HepG2 (cell line): ENCODE data around the gene CHDH. TPM values are rescaled to one million over a fixed set of nuclear protein-coding genes. Genes with fewer than 3 reads are reported as not detected.

Source experiments
- KAT7 ChIP-seq: IDR thresholded peaks from 2 replicates; pipeline ENCODE4 v1.6.1; 2018; ENCODE audit warnings: borderline replicate concordance, missing compliant biosample characterization
- MIXL1 ChIP-seq: IDR thresholded peaks from 2 replicates; pipeline ENCODE4 v1.6.1; 2016
- NR2F1 ChIP-seq, 2 experiments: fragments of 450-650 bp in 1 of 2; formaldehyde crosslinking in 1 of 2; IDR thresholded peaks; 2 replicates each; pipeline versions ENCODE4 v1.5.0 to v1.6.1; 2016 to 2020; ENCODE audit warnings: mild to moderate bottlenecking in 1 of 2, missing compliant biosample characterization in 1 of 2, missing genetic modification reagents in 1 of 2, moderate library complexity in 1 of 2
- THAP7 ChIP-seq: sonication (generic); formaldehyde crosslinking; IDR thresholded peaks from 2 replicates; pipeline ENCODE4 v1.8.1; 2023; ENCODE audit warnings: mild to moderate bottlenecking, missing genetic modification reagents
- ZBTB20 ChIP-seq: sonication (generic); formaldehyde crosslinking; IDR thresholded peaks from 2 replicates; pipeline ENCODE4 v1.8.1; 2023; ENCODE audit warnings: missing genetic modification reagents, low read depth, mild to moderate bottlenecking, borderline replicate concordance
- ZGPAT ChIP-seq: IDR thresholded peaks from 2 replicates; pipeline ENCODE4 v1.6.1; 2016; ENCODE audit warnings: mild to moderate bottlenecking
- ZKSCAN5 ChIP-seq: sonication (generic); formaldehyde crosslinking; IDR thresholded peaks from 2 replicates; pipeline ENCODE4 v1.5.1; 2020; ENCODE audit warnings: mild to moderate bottlenecking, missing genetic modification reagents
- ZNF260 ChIP-seq: sonication (generic); formaldehyde crosslinking; IDR thresholded peaks from 2 replicates; pipeline ENCODE4 v1.4.0; 2020; ENCODE audit warnings: missing genetic modification reagents, low read depth, mild to moderate bottlenecking, borderline replicate concordance
- ZNF343 ChIP-seq: sonication (generic); formaldehyde crosslinking; IDR thresholded peaks from 2 replicates; pipeline ENCODE4 v1.4.0; 2020; ENCODE audit warnings: mild to moderate bottlenecking, missing genetic modification reagents
- ZNF572 ChIP-seq: sonication (generic); formaldehyde crosslinking; IDR thresholded peaks from 2 replicates; pipeline ENCODE4 v1.5.1; 2020; ENCODE audit warnings: mild to moderate bottlenecking, missing genetic modification reagents
- ZNF652 ChIP-seq: IDR thresholded peaks from 2 replicates; pipeline ENCODE4 v1.6.1; 2016; ENCODE audit warnings: low read depth, borderline replicate concordance
- ZNF672 ChIP-seq: sonication (generic); formaldehyde crosslinking; IDR thresholded peaks from 2 replicates; pipeline ENCODE4 v1.8.1; 2022; ENCODE audit warnings: missing genetic modification reagents
- ZNF800 ChIP-seq: sonication (generic); formaldehyde crosslinking; IDR thresholded peaks from 2 replicates; pipeline ENCODE4 v1.4.0; 2020; ENCODE audit warnings: missing genetic modification reagents
- ZSCAN30 ChIP-seq: sonication (generic); formaldehyde crosslinking; IDR thresholded peaks from 2 replicates; pipeline ENCODE4 v1.5.0; 2020; ENCODE audit warnings: mild to moderate bottlenecking, missing genetic modification reagents
- polyA plus RNA-seq, 8 experiments: library from polyadenylated mRNA; depleted of rRNA in 3 of 8; stranded (reverse) in 7 of 8; unstranded in 1 of 8; fragments of >200 nt; fragmentation: Illumina TruSeq in 4 of 8; extraction: Trizol in 4 of 8; gene quantifications; 2 replicates each; pipeline versions ENCODE4 v1.2.1 to v1.2.3, GENCODE V29; 2011 to 2016; ENCODE audit warnings: low read depth in 4 of 8, missing spikeins in 1 of 8, mixed read lengths in 1 of 8; ENCODE audit not compliant: insufficient read depth in 1 of 8
- total RNA-seq, 5 experiments: library from RNA; depleted of rRNA; stranded (reverse); fragments of >200 nt; fragmentation: Illumina TruSeq; extraction: Trizol; gene quantifications; 2 replicates each; pipeline ENCODE4 v1.2.3, GENCODE V29; 2016; ENCODE audit warnings: low read depth in 1 of 5
- TF ChIP-seq, protein P1 (sequence below): sonication (generic); formaldehyde crosslinking; IDR thresholded peaks from 2 replicates; pipeline ENCODE4 v1.9.0; 2021; ENCODE audit warnings: mild to moderate bottlenecking, missing genetic modification reagents
- TF ChIP-seq, protein P2 (sequence below): sonication (generic); formaldehyde crosslinking; conservative IDR thresholded peaks from 2 replicates; pipeline ENCODE4 v1.8.0; 2022; ENCODE audit warnings: low read depth, missing genetic modification reagents

CHDH gene
- total and polyA plus RNA-seq, 2 of the 13 experiments (the other 11 are each of a cell fraction or from before 2014, with no cell fraction given), result 28.1 to 48.9 TPM

DNA sequence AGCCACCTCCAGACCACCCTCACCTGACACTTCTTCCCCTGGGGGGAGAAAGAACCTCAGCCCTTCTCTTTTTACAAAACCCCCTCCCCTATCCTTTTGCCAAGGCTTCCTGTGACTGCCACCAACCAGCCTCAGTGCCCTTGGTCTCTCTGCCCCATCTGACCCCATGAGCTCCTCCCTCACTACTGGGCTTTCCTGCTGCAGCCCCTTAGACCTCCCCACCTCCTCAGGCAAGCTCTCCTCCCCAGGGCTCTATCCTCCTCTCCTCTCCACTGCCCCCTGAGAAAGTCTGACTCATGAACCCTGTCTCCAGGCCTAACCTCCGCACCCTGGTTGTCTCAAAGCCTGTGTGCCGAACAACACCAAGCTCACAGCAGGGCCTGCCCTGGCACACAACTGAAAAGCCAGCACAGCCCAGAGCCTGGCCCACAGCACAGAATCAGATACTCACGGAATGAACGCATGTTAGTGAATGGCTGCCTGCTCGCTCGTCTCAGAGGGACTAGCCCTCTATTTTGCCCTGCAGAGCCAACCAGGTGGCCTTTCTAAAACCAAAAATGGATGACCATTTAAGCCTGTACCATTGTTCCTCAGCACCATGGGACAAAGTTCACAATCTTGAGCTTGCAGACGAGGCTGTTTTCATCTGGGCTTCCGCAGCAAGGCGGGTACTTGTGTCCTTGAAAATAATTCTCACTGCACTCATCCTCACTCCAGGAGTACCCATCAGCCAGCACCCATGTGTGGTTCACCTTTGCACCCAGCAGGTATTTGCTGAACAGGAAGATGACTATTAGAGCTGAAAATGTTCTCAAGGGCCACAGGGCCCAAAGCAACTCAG, 1.7 kb downstream of the CHDH start (continued):
- TF ChIP-seq ZNF800 (CRISPR knock-in tag) (no peak), THAP7 (CRISPR knock-in tag) (no peak), ZGPAT (peak; percentile 76), ZBTB20 (CRISPR knock-in tag) (peak; percentile 64; the same call in 1 of the 2 replicates), ZNF260 (CRISPR knock-in tag) (no peak), ZNF652 (CRISPR knock-in tag) (no peak), ZNF672 (CRISPR knock-in tag) (no peak), KAT7 (CRISPR knock-in tag) (no peak; the same call in 1 of the 2 replicates), ZNF572 (CRISPR knock-in tag) (no peak), MIXL1 (CRISPR knock-in tag) (peak; percentile 32; the same call in 1 of the 2 replicates), ZNF343 (no peak), NR2F1 (CRISPR knock-in tag; IDR thresholded peaks at IDR 0.05) (peak in 1 of 2 experiments; percentile 42; a peak in 1 of 4 replicates), ZSCAN30 (CRISPR knock-in tag) (no peak), ZKSCAN5 (CRISPR knock-in tag) (0 out of 2 replicates have a peak, but pooled peaks have one; percentile 25)
- TF ChIP-seq, protein P1, sequence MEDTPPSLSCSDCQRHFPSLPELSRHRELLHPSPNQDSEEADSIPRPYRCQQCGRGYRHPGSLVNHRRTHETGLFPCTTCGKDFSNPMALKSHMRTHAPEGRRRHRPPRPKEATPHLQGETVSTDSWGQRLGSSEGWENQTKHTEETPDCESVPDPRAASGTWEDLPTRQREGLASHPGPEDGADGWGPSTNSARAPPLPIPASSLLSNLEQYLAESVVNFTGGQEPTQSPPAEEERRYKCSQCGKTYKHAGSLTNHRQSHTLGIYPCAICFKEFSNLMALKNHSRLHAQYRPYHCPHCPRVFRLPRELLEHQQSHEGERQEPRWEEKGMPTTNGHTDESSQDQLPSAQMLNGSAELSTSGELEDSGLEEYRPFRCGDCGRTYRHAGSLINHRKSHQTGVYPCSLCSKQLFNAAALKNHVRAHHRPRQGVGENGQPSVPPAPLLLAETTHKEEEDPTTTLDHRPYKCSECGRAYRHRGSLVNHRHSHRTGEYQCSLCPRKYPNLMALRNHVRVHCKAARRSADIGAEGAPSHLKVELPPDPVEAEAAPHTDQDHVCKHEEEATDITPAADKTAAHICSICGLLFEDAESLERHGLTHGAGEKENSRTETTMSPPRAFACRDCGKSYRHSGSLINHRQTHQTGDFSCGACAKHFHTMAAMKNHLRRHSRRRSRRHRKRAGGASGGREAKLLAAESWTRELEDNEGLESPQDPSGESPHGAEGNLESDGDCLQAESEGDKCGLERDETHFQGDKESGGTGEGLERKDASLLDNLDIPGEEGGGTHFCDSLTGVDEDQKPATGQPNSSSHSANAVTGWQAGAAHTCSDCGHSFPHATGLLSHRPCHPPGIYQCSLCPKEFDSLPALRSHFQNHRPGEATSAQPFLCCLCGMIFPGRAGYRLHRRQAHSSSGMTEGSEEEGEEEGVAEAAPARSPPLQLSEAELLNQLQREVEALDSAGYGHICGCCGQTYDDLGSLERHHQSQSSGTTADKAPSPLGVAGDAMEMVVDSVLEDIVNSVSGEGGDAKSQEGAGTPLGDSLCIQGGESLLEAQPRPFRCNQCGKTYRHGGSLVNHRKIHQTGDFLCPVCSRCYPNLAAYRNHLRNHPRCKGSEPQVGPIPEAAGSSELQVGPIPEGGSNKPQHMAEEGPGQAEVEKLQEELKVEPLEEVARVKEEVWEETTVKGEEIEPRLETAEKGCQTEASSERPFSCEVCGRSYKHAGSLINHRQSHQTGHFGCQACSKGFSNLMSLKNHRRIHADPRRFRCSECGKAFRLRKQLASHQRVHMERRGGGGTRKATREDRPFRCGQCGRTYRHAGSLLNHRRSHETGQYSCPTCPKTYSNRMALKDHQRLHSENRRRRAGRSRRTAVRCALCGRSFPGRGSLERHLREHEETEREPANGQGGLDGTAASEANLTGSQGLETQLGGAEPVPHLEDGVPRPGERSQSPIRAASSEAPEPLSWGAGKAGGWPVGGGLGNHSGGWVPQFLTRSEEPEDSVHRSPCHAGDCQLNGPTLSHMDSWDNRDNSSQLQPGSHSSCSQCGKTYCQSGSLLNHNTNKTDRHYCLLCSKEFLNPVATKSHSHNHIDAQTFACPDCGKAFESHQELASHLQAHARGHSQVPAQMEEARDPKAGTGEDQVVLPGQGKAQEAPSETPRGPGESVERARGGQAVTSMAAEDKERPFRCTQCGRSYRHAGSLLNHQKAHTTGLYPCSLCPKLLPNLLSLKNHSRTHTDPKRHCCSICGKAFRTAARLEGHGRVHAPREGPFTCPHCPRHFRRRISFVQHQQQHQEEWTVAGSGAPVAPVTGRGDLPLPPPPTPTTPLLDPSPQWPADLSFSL (CRISPR knock-in tag), result no peak
- TF ChIP-seq, protein P2, sequence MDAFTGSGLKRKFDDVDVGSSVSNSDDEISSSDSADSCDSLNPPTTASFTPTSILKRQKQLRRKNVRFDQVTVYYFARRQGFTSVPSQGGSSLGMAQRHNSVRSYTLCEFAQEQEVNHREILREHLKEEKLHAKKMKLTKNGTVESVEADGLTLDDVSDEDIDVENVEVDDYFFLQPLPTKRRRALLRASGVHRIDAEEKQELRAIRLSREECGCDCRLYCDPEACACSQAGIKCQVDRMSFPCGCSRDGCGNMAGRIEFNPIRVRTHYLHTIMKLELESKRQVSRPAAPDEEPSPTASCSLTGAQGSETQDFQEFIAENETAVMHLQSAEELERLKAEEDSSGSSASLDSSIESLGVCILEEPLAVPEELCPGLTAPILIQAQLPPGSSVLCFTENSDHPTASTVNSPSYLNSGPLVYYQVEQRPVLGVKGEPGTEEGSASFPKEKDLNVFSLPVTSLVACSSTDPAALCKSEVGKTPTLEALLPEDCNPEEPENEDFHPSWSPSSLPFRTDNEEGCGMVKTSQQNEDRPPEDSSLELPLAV (CRISPR knock-in tag), result no peak
